ENCODE results near the gene TBCD.

TBCD gene

GRCh38 chr17:82860606-82861392, 108.9 kb downstream of the TBCD start:
- H3K36me3 ChIP-seq (ENCODE audit: insufficient read depth, low read length), result no peaks in the 10 kb centered on the region
- peaks cover 8% of the 10 kb centered on the region for H3K9me3 ChIP-seq (ENCODE audit: low read length)
- no peak overlapping the region for H3K4me3 ChIP-seq (ENCODE audit: low read length)
- no peak overlapping the region for H2AFZ ChIP-seq (ENCODE audit: low read depth, low read length)
- peaks cover 40% of the 10 kb centered on the region for H3K4me1 ChIP-seq (ENCODE audit: insufficient read depth, low read length)
- H3K27me3 ChIP-seq (ENCODE audit: insufficient read depth, low read length), result no peaks in the 10 kb centered on the region

GRCh38 chr17:82861393-82861775, 109.5 kb downstream of the TBCD start:
- H2AFZ ChIP-seq (ENCODE audit: low read depth, low read length), result no peak overlapping the region
- H3K9me3 ChIP-seq (ENCODE audit: low read length), result peaks cover 5% of the 10 kb centered on the region
- no peak overlapping the region for H3K4me3 ChIP-seq (ENCODE audit: low read length)
- H3K27me3 ChIP-seq (ENCODE audit: insufficient read depth, low read length), result no peaks in the 10 kb centered on the region
- H3K36me3 ChIP-seq (ENCODE audit: insufficient read depth, low read length), result no peaks in the 10 kb centered on the region
- peaks cover 46% of the 10 kb centered on the region for H3K4me1 ChIP-seq (ENCODE audit: insufficient read depth, low read length)

GRCh38 chr17:82862191-82862590, 110.3 kb downstream of the TBCD start:
- Histone ChIP-seq H3K36me3 (ENCODE audit: insufficient read depth, low read length) (no peaks in the 10 kb centered on the region), H3K4me1 (ENCODE audit: insufficient read depth, low read length) (peaks cover 50% of the 10 kb centered on the region), H2AFZ (ENCODE audit: low read depth, low read length) (no peak overlapping the region), H3K9me3 (ENCODE audit: low read length) (no peaks in the 10 kb centered on the region), H3K27me3 (ENCODE audit: insufficient read depth, low read length) (no peaks in the 10 kb centered on the region), H3K4me3 (ENCODE audit: low read length) (no peak overlapping the region)

- Histone ChIP-seq H3K27me3 (ENCODE audit: insufficient read depth, low read length) (no peaks in the 10 kb centered on the region), H3K36me3 (ENCODE audit: insufficient read depth, low read length) (no peaks in the 10 kb centered on the region), H2AFZ (ENCODE audit: low read depth, low read length) (no peak overlapping the region), H3K4me3 (ENCODE audit: low read length) (no peak overlapping the region), H3K4me1 (ENCODE audit: insufficient read depth, low read length) (peaks cover 50% of the 10 kb centered on the region), H3K9me3 (ENCODE audit: low read length) (no peaks in the 10 kb centered on the region)
Measured at GRCh38 chr17:82862737-82863382, 111.0 kb downstream of the TBCD start.

GRCh38 chr17:82863383-82863940, 111.6 kb downstream of the TBCD start:
- no peaks in the 10 kb centered on the region for H3K27me3 ChIP-seq (ENCODE audit: insufficient read depth, low read length)
- no peaks in the 10 kb centered on the region for H3K36me3 ChIP-seq (ENCODE audit: insufficient read depth, low read length)
- H2AFZ ChIP-seq (ENCODE audit: low read depth, low read length), result no peak overlapping the region
- peaks cover 49% of the 10 kb centered on the region for H3K4me1 ChIP-seq (ENCODE audit: insufficient read depth, low read length)
- H3K9me3 ChIP-seq (ENCODE audit: low read length), result no peaks in the 10 kb centered on the region
- no peak overlapping the region for H3K4me3 ChIP-seq (ENCODE audit: low read length)

- Histone ChIP-seq H2AFZ (ENCODE audit: low read depth, low read length) (no peak overlapping the region), H3K36me3 (ENCODE audit: insufficient read depth, low read length) (no peaks in the 10 kb centered on the region), H3K27me3 (ENCODE audit: insufficient read depth, low read length) (no peaks in the 10 kb centered on the region), H3K9me3 (ENCODE audit: low read length) (no peaks in the 10 kb centered on the region), H3K4me1 (ENCODE audit: insufficient read depth, low read length) (peaks cover 46% of the 10 kb centered on the region), H3K4me3 (ENCODE audit: low read length) (no peak overlapping the region)
Measured at GRCh38 chr17:82863941-82864712, 112.3 kb downstream of the TBCD start.

- Histone ChIP-seq H3K4me1 (ENCODE audit: insufficient read depth, low read length) (peaks cover 39% of the 10 kb centered on the region), H3K36me3 (ENCODE audit: insufficient read depth, low read length) (no peaks in the 10 kb centered on the region), H3K27me3 (ENCODE audit: insufficient read depth, low read length) (no peaks in the 10 kb centered on the region), H3K9me3 (ENCODE audit: low read length) (no peaks in the 10 kb centered on the region), H2AFZ (ENCODE audit: low read depth, low read length) (no peak overlapping the region), H3K4me3 (ENCODE audit: low read length) (no peak overlapping the region)
Measured at GRCh38 chr17:82864713-82865248, 112.9 kb downstream of the TBCD start.

GRCh38 chr17:82865274-82865673, 113.4 kb downstream of the TBCD start:
- H3K36me3 ChIP-seq (ENCODE audit: insufficient read depth, low read length), result peaks cover 5% of the 10 kb centered on the region
- peaks cover 37% of the 10 kb centered on the region for H3K4me1 ChIP-seq (ENCODE audit: insufficient read depth, low read length)
- no peak overlapping the region for H3K4me3 ChIP-seq (ENCODE audit: low read length)
- H2AFZ ChIP-seq (ENCODE audit: low read depth, low read length), result no peak overlapping the region
- H3K9me3 ChIP-seq (ENCODE audit: low read length), result no peaks in the 10 kb centered on the region
- H3K27me3 ChIP-seq (ENCODE audit: insufficient read depth, low read length), result no peaks in the 10 kb centered on the region

- Histone ChIP-seq H3K4me1 (ENCODE audit: insufficient read depth, low read length) (peaks cover 37% of the 10 kb centered on the region), H3K36me3 (ENCODE audit: insufficient read depth, low read length) (peaks cover 11% of the 10 kb centered on the region), H3K27me3 (ENCODE audit: insufficient read depth, low read length) (no peaks in the 10 kb centered on the region), H3K4me3 (ENCODE audit: low read length) (no peak overlapping the region), H3K9me3 (ENCODE audit: low read length) (no peaks in the 10 kb centered on the region), H2AFZ (ENCODE audit: low read depth, low read length) (no peak overlapping the region)
Measured at GRCh38 chr17:82865774-82866395, 114.0 kb downstream of the TBCD start.

GRCh38 chr17:82866590-82867191, 114.8 kb downstream of the TBCD start:
- no peak overlapping the region for H3K4me3 ChIP-seq (ENCODE audit: low read length)
- no peaks in the 10 kb centered on the region for H3K27me3 ChIP-seq (ENCODE audit: insufficient read depth, low read length)
- no peak overlapping the region for H2AFZ ChIP-seq (ENCODE audit: low read depth, low read length)
- H3K4me1 ChIP-seq (ENCODE audit: insufficient read depth, low read length), result peaks cover 37% of the 10 kb centered on the region
- H3K36me3 ChIP-seq (ENCODE audit: insufficient read depth, low read length), result peaks cover 18% of the 10 kb centered on the region
- no peaks in the 10 kb centered on the region for H3K9me3 ChIP-seq (ENCODE audit: low read length)

GRCh38 chr17:82867763-82868325, 116.0 kb downstream of the TBCD start:
- Histone ChIP-seq H3K9me3 (ENCODE audit: low read length) (no peaks in the 10 kb centered on the region), H3K4me1 (ENCODE audit: insufficient read depth, low read length) (peaks cover 36% of the 10 kb centered on the region), H3K27me3 (ENCODE audit: insufficient read depth, low read length) (no peaks in the 10 kb centered on the region), H3K36me3 (ENCODE audit: insufficient read depth, low read length) (peaks cover 28% of the 10 kb centered on the region), H3K4me3 (ENCODE audit: low read length) (no peak overlapping the region), H2AFZ (ENCODE audit: low read depth, low read length) (no peak overlapping the region)

GRCh38 chr17:82868715-82869131, 116.9 kb downstream of the TBCD start:
- H3K36me3 ChIP-seq (ENCODE audit: insufficient read depth, low read length), result peaks cover 34% of the 10 kb centered on the region
- no peaks in the 10 kb centered on the region for H3K9me3 ChIP-seq (ENCODE audit: low read length)
- no peaks in the 10 kb centered on the region for H3K27me3 ChIP-seq (ENCODE audit: insufficient read depth, low read length)
- no peak overlapping the region for H2AFZ ChIP-seq (ENCODE audit: low read depth, low read length)
- H3K4me3 ChIP-seq (ENCODE audit: low read length), result no peak overlapping the region
- H3K4me1 ChIP-seq (ENCODE audit: insufficient read depth, low read length), result peaks cover 27% of the 10 kb centered on the region

Measured in neuron (in vitro differentiated cells).